Gastrocnemius medialis (tissue), 4 donors: ENCODE data around the gene C3orf85. TPM values are rescaled to one million over a fixed set of nuclear protein-coding genes. Genes with fewer than 3 reads are reported as not detected.

Experiments used
- ATAC-seq, 2 donors: fragments of 150-250 bp; one replicate each; pipeline ENCODE4 v1.9.1; 2016
- DNase-seq, 2 donors: peaks; one replicate each; pipeline ENCODE4 v3.0.0-alpha.2; 2019
- H3K27ac ChIP-seq, 4 donors: fragments of 200-600 bp; sonication (generic); 1 replicate in 1 of 4; 2 replicates in 3 of 4; pipeline ENCODE4 v1.5.1; 2016 to 2018; ENCODE audit warnings: mild to moderate bottlenecking in 2 of 4, moderate library complexity in 1 of 4
- H3K27me3 ChIP-seq, 3 donors: fragments of 200-600 bp; sonication (generic) in 2 of 3; 1 replicate in 1 of 3; 2 replicates in 2 of 3; pipeline versions ENCODE4 v1.5.1 to v1.6.0; 2016 to 2019; ENCODE audit warnings: mild to moderate bottlenecking in 1 of 3, moderate library complexity in 1 of 3
- H3K36me3 ChIP-seq, 2 donors: fragments of 200-600 bp; sonication (generic) in 1 of 2; one replicate each; pipeline ENCODE4 v1.5.1; 2017 to 2018
- H3K4me1 ChIP-seq, 2 donors: fragments of 200-600 bp; sonication (generic) in 1 of 2; one replicate each; pipeline ENCODE4 v1.5.1; 2016 to 2017; ENCODE audit warnings: mild to moderate bottlenecking in 2 of 2
- H3K4me3 ChIP-seq, 4 donors: fragments of 200-600 bp; sonication (generic) in 3 of 4; 1 replicate in 1 of 4; 2 replicates in 3 of 4; pipeline ENCODE4 v1.5.1; 2016 to 2019; ENCODE audit warnings: mild to moderate bottlenecking in 2 of 4
- H3K9me3 ChIP-seq, 3 donors: fragments of 200-600 bp; sonication (generic) in 2 of 3; 1 replicate in 1 of 3; 2 replicates in 2 of 3; pipeline ENCODE4 v1.5.1; 2016 to 2019
- POLR2A ChIP-seq, 2 donors: fragments of 450-650 bp; IDR thresholded peaks; one replicate each; pipeline ENCODE4 v1.6.1; 2017; ENCODE audit warnings: antibody characterized with exemption in 2 of 2, mild to moderate bottlenecking in 2 of 2, moderate library complexity in 2 of 2
- in situ Hi-C, 4 donors: fragments of 200-750 bp; cut with MboI; loops; one replicate each; pipeline versions ENCODE4 v1.15.0 to v1.8.0; 2017; ENCODE audit warnings: low sequenced_read_pairs in 4 of 4
- intact Hi-C: fragments of 100-400 bp; cut with DNase I; formaldehyde crosslinking; loops from one replicate; pipeline ENCODE4 v1.15.1; 2023; ENCODE audit warnings: low total_unique reads
- total RNA-seq, 4 donors: library from RNA; depleted of rRNA; stranded (reverse); fragments of >200 nt; gene quantifications; one replicate each; pipeline versions ENCODE4 v1.1.0 to v1.2.3, GENCODE V29; 2016
- TF ChIP-seq, protein P1 (sequence below), 5 experiments: fragments of 450-650 bp in 3 of 5; fragments of 200-600 bp in 2 of 5; sonication (generic) in 2 of 5; IDR thresholded peaks in 4 of 5; conservative IDR thresholded peaks in 1 of 5; 1 replicate in 4 of 5; 2 replicates in 1 of 5; pipeline ENCODE4 v1.5.1; 2016 to 2019; ENCODE audit warnings: antibody characterized with exemption in 5 of 5, mild to moderate bottlenecking in 3 of 5, moderate library complexity in 3 of 5

C3orf85 gene
- total RNA-seq, 4 donors from 2014 or later = not detected

DNA sequence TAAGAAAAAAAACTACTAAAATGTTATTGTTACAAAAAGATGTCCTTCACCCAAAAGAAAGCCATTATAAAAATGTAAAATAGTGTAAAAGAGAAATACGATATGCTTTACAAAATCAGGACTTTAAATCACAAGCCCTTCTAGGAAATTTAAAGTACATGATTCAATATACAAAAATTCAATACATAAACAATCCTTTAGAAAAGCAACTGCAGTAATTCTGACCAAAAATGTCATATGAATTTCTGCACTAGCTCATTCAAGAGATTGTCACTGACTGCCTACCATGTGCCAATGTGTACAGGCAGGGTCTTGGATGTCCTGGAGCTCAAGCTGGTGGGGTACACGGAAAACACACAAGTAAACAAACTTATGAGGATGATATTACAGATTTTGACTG lies 21.1 kb upstream of the C3orf85 start:
- H3K27me3 ChIP-seq = no peaks in the 10 kb centered on the region
- no peaks in the 10 kb centered on the region for H3K4me1 ChIP-seq
- no peaks in the 10 kb centered on the region for H3K36me3 ChIP-seq
- in situ Hi-C loops (no loop called here), intact Hi-C loops (no loop called here)
- H3K9me3 ChIP-seq = no peaks in the 10 kb centered on the region
- DNase-seq = no peak
- no peak overlapping the region for H3K27ac ChIP-seq
- ATAC-seq = no peak
- TF ChIP-seq, protein P1, sequence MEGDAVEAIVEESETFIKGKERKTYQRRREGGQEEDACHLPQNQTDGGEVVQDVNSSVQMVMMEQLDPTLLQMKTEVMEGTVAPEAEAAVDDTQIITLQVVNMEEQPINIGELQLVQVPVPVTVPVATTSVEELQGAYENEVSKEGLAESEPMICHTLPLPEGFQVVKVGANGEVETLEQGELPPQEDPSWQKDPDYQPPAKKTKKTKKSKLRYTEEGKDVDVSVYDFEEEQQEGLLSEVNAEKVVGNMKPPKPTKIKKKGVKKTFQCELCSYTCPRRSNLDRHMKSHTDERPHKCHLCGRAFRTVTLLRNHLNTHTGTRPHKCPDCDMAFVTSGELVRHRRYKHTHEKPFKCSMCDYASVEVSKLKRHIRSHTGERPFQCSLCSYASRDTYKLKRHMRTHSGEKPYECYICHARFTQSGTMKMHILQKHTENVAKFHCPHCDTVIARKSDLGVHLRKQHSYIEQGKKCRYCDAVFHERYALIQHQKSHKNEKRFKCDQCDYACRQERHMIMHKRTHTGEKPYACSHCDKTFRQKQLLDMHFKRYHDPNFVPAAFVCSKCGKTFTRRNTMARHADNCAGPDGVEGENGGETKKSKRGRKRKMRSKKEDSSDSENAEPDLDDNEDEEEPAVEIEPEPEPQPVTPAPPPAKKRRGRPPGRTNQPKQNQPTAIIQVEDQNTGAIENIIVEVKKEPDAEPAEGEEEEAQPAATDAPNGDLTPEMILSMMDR (IDR thresholded peaks at IDR 0.05 in 4 of 5, conservative IDR thresholded peaks at IDR 0.05 in 1 of 5) = no peak
- no peak for TF ChIP-seq POLR2A (IDR thresholded peaks at IDR 0.05)
- no peak overlapping the region for H3K4me3 ChIP-seq

DNA sequence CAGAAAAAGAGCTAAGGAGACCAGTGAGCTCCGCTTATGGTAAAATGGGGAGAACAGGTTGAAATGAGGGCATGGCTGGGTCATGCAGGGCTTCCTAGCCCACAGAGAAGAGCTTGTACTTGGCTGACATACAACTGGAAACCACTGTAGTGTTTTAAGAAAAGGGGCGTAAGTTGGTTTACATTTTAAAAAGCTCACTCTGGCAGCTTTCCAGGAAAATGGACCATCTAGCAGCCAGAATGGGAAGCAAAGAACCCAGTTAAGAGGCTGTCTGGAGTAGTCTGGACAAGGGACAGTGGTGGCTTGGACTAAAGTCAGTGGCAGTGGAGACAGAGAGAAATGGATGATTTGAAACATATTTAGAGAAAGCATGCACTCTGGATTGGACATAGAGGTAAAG lies 20.5 kb upstream of the C3orf85 start:
- Histone ChIP-seq H3K4me3 (no peak overlapping the region), H3K27ac (no peak overlapping the region), H3K36me3 (no peaks in the 10 kb centered on the region), H3K27me3 (no peaks in the 10 kb centered on the region), H3K9me3 (no peaks in the 10 kb centered on the region), H3K4me1 (no peaks in the 10 kb centered on the region)
- DNase-seq (no peak), ATAC-seq (no peak)
- intact Hi-C loops = no loop called here
- TF ChIP-seq, protein P1 (IDR thresholded peaks at IDR 0.05 in 4 of 5, conservative IDR thresholded peaks at IDR 0.05 in 1 of 5) = no peak
- no peak for TF ChIP-seq POLR2A (IDR thresholded peaks at IDR 0.05)
- in situ Hi-C loops = no loop called here

DNA sequence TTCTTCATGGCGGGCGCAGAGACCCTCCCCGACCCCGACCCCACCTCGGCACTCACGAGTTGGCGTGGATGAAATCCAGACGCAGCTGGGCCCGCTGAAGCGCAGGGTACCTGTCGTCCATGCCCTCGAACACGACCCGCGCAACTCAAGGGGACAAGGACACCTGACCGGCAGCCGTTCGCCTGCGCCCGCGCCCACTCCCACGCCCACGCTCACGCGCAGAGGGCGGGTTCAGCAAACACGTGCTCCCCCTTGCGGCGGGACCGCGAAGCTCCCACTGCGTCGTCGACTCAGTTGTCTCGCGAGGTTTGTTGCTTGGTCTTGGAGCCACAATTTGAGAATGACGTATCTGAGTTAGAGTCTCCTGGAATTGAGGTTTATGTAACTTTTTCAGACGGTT lies 18.6 kb upstream of the C3orf85 start, which contains the start of gene MORC1:
Gene MORC1 (minus strand): TSS at position 196 of the 400 bp plus-strand sequence. CDS start 75 bp downstream, at position 121.
- no peak for ATAC-seq
- intact Hi-C loops (no loop called here), in situ Hi-C loops (no loop called here)
- TF ChIP-seq, protein P1 (IDR thresholded peaks at IDR 0.05 in 4 of 5, conservative IDR thresholded peaks at IDR 0.05 in 1 of 5) = no peak
- Histone ChIP-seq H3K36me3 (no peaks in the 10 kb centered on the region), H3K4me1 (no peaks in the 10 kb centered on the region), H3K27me3 (no peaks in the 10 kb centered on the region), H3K4me3 (no peak within 1 kb of the TSS), H3K9me3 (no peaks in the 10 kb centered on the region), H3K27ac (no peak within 1 kb of the TSS)
- no peak for DNase-seq

DNA sequence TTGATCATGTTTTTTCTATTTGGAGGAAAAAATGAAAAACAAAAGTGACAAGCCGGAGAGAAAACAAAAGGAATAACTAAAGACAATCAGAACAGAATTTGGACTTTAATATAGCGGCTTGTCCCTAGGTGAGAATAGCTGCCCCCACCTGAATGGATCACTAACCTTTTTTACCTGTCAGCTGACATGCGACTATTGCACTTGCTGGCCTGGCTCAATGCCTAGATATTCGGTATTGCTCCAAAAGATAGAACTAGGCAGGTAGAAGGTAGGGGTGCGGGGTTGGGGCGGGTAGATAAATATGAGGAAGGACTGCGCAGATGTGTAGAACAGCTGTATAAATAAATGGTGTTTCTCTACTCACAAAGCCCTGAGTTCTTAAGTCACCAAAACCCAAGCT lies 17.9 kb upstream of the C3orf85 start:
- DNase-seq (no peak), ATAC-seq (no peak)
- no peak overlapping the region for H3K27ac ChIP-seq
- TF ChIP-seq POLR2A (IDR thresholded peaks at IDR 0.05) = no peak
- TF ChIP-seq, protein P1 (IDR thresholded peaks at IDR 0.05 in 4 of 5, conservative IDR thresholded peaks at IDR 0.05 in 1 of 5) = no peak
- no peaks in the 10 kb centered on the region for H3K27me3 ChIP-seq
- no peaks in the 10 kb centered on the region for H3K4me1 ChIP-seq
- no peaks in the 10 kb centered on the region for H3K36me3 ChIP-seq
- intact Hi-C loops = no loop called here
- in situ Hi-C loops = no loop called here
- no peaks in the 10 kb centered on the region for H3K9me3 ChIP-seq
- H3K4me3 ChIP-seq = no peak overlapping the region

DNA sequence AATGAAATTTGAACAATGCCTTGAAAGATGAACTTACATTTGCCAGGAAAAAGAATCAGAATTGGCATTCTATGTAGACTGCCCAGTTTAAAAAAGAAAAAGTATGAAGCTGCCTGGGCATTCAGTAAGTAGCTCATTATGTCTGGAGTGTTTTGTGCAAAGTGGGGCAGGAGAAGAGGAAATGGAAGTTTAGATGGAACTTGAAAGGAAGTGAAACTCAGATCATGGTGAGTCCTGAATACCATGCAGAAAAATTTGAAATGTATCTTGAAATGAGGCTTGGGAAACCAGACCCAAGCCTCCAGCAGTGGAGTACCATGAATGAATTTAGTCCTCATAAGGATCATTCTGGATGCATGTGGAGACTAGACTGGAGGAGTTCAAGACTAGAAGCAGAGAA lies 13.8 kb upstream of the C3orf85 start:
- no peaks in the 10 kb centered on the region for H3K9me3 ChIP-seq
- TF ChIP-seq, protein P1 (IDR thresholded peaks at IDR 0.05 in 4 of 5, conservative IDR thresholded peaks at IDR 0.05 in 1 of 5) = no peak
- TF ChIP-seq POLR2A (IDR thresholded peaks at IDR 0.05) = no peak
- H3K4me3 ChIP-seq = no peak overlapping the region
- H3K36me3 ChIP-seq = no peaks in the 10 kb centered on the region
- no peaks in the 10 kb centered on the region for H3K4me1 ChIP-seq
- intact Hi-C loops = no loop called here
- DNase-seq (no peak), ATAC-seq (no peak)
- in situ Hi-C loops = no loop called here
- H3K27me3 ChIP-seq = no peaks in the 10 kb centered on the region
- H3K27ac ChIP-seq = no peak overlapping the region
